Psoas muscle (tissue), 8 donors: ENCODE data around the gene GTSF1L. TPM values are rescaled to one million over a fixed set of nuclear protein-coding genes. Genes with fewer than 3 reads are reported as not detected.

ENCODE experiments used
- ATAC-seq, 4 donors: fragments of 200-7000 bp; cut with Tn5 transposase; one replicate each; pipeline ENCODE4 v1.9.1; 2020; ENCODE audit warnings: moderate library complexity in 3 of 4, mild to moderate bottlenecking in 2 of 4
- DNase-seq, 2 donors: peaks; one replicate each; pipeline ENCODE4 v3.0.0-alpha.2; 2020
- H3K27ac ChIP-seq: fragments of 200-600 bp; one replicate; pipeline ENCODE4 v1.8.0; 2022
- H3K27me3 ChIP-seq, 3 donors: fragments of 200-600 bp in 1 of 3; one replicate each; pipeline versions ENCODE4 v1.6.1 to v1.8.0; 2013 to 2022; ENCODE audit warnings: low read length in 2 of 3, mild to moderate bottlenecking in 2 of 3, moderate library complexity in 1 of 3; ENCODE audit not compliant: insufficient read depth in 3 of 3
- H3K36me3 ChIP-seq, 2 donors: fragments of 200-600 bp in 1 of 2; one replicate each; pipeline versions ENCODE4 v1.6.1 to v1.8.0; 2013 to 2022; ENCODE audit warnings: low read depth in 1 of 2, mild to moderate bottlenecking in 1 of 2, moderate library complexity in 1 of 2; ENCODE audit not compliant: insufficient read depth in 1 of 2
- H3K4me1 ChIP-seq: fragments of 200-600 bp; one replicate; pipeline ENCODE4 v1.8.0; 2022
- H3K4me3 ChIP-seq: fragments of 200-600 bp; one replicate; pipeline ENCODE4 v1.8.0; 2022; ENCODE audit warnings: mild to moderate bottlenecking
- H3K9me3 ChIP-seq: fragments of 200-600 bp; one replicate; pipeline ENCODE4 v1.8.0; 2022
- WGBS, 3 donors: extraction: QIAGEN DNeasy Blood & Tissue Kit; methylation state at CpG; one replicate each; pipeline versions ENCODE4 v1.1.6 to v1.1.7; 2013; 5-methylcytosine and 5-hydroxymethylcytosine counted together
- intact Hi-C, 2 donors: fragments of 100-400 bp; cut with DNase I; formaldehyde crosslinking; loops; one replicate each; pipeline versions ENCODE4 v1.11.0 to v1.14.2; 2022
- polyA plus RNA-seq, 3 donors: library from polyadenylated mRNA; stranded (reverse); fragments of 200-250 nt; gene quantifications; one replicate each; pipeline ENCODE4 v1.2.3, GENCODE V29; 2013
- total RNA-seq, 4 donors: library from RNA; stranded (reverse); fragmentation: NEBNext Ultra II Directional in 2 of 4; extraction: Animal tissue kit (Norgen Biotek cat#: 25700) in 2 of 4; gene quantifications; one replicate each; pipeline versions ENCODE4 v1.2.1 to v1.2.4, GENCODE V29; 2021 to 2023
- TF ChIP-seq, protein P1 (sequence below): fragments of 200-600 bp; IDR thresholded peaks from one replicate; pipeline ENCODE4 v1.8.0; 2022; ENCODE audit warnings: antibody characterized with exemption
- donor health status: healthy with polysubstance abuse.
- donor health status: DM: no; HTN: no; CAD: no; lungs with moderate emphysema.
- donor health status: Bipolar disorder and iron deficiency.
- donor health status: healthy.
- donor health status: DM: yes; HTN: yes; CAD: no.
- donor health status: DM: no; HTN: no; CAD: no.
- donor health status: DM: no; HTN: no; CAD: no.
- donor health status: DM: yes; HTN: yes; CAD: no.

Gene GTSF1L
- total and polyA plus RNA-seq, 7 donors = not detected

DNA sequence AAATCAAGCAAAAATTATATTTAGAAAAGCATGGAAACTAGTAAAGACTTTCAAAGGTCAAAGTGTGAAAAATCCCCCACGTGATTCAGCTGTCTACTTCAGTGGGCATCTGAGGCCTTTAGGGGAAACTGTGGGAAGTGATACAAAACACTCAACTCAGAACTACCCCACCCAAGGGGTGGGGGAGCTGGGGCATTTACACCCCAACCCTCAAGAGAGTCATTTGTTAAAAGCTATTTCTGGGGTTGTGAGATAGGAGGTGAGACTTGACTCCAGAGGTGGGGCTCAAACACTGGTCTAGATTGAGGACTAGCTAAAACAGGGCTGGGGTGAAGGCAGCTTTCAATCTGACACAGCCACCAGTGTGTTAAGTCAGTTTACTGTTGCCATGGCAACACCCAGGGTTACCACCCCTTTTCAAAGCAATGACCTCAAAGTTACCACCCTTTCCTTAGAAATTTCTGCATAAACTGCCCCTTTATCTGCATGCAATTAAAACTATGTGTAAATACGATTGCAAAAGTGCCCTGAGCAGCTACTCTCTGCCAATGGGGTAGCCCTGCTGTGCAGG lies 9.9 kb upstream of the GTSF1L start:
- TF ChIP-seq, protein P1, sequence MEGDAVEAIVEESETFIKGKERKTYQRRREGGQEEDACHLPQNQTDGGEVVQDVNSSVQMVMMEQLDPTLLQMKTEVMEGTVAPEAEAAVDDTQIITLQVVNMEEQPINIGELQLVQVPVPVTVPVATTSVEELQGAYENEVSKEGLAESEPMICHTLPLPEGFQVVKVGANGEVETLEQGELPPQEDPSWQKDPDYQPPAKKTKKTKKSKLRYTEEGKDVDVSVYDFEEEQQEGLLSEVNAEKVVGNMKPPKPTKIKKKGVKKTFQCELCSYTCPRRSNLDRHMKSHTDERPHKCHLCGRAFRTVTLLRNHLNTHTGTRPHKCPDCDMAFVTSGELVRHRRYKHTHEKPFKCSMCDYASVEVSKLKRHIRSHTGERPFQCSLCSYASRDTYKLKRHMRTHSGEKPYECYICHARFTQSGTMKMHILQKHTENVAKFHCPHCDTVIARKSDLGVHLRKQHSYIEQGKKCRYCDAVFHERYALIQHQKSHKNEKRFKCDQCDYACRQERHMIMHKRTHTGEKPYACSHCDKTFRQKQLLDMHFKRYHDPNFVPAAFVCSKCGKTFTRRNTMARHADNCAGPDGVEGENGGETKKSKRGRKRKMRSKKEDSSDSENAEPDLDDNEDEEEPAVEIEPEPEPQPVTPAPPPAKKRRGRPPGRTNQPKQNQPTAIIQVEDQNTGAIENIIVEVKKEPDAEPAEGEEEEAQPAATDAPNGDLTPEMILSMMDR = no peak
- no peak overlapping the region for H3K27ac ChIP-seq
- H3K4me1 ChIP-seq = no peaks in the 10 kb centered on the region
- ATAC-seq (no peak), DNase-seq (no peak)
- H3K9me3 ChIP-seq = no peaks in the 10 kb centered on the region
- H3K27me3 ChIP-seq = no peaks in the 10 kb centered on the region
- WGBS, 3 donors = 37 to 46% (median 43%) methylated on average over 2 of the region's 2 CpGs
- no peak overlapping the region for H3K4me3 ChIP-seq
- H3K36me3 ChIP-seq = no peaks in the 10 kb centered on the region
- intact Hi-C loops = no loop called here

DNA sequence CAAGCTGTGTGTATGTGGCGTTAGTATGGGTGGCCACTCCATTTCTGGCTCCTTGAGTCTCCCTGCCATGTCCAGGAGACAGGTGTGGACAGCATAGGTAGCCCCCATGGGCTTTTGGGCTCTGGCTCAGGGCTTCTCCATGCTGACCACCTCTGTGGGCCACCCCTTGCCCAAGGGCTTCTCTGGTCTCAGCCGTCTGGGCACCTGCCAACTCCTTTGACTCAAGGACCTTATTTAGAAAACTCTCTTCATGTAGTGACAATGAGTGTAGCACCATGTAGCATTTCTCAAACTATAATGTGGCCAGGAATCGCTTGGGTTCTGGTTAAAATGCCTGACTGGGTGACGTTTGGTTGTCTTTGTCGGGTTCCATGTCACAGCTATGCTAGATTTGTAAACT lies 5.1 kb upstream of the GTSF1L start:
- H3K9me3 ChIP-seq = no peaks in the 10 kb centered on the region
- peaks cover 0 to 4% (median 0%) of the 10 kb centered on the region in 3 donors for H3K27me3 ChIP-seq
- intact Hi-C loops = no loop called here
- no peaks in the 10 kb centered on the region for H3K4me1 ChIP-seq
- H3K4me3 ChIP-seq = no peak overlapping the region
- DNase-seq (no peak), ATAC-seq (no peak)
- no peaks in the 10 kb centered on the region for H3K36me3 ChIP-seq
- no peak overlapping the region for H3K27ac ChIP-seq
- TF ChIP-seq, protein P1 = no peak
- 43 to 60% (median 53%) methylated on average over 5 of the region's 5 CpGs for WGBS, 3 donors

DNA sequence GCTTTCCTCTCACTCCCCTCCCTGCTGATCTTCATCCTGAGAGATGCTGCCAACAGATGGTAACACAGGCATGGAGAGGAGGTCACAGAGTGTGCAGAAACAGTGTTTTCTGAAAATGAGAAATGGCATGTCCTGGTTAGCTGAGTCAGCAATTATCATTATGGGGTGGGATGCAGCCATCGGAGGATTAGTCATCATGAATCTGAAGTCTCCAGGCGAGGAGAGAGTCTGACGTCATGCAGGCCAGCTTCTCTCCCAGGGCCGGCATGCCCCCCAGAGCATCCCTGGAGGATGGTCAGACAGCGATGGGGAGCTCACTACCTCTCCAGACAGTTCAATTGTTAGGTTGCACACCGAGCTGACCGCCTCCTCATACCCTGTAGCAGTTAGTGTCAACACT lies 4.7 kb upstream of the GTSF1L start:
- no peak overlapping the region for H3K27ac ChIP-seq
- intact Hi-C loops = no loop called here
- DNase-seq = no peak
- no peaks in the 10 kb centered on the region for H3K4me1 ChIP-seq
- no peak overlapping the region for H3K4me3 ChIP-seq
- H3K27me3 ChIP-seq = peaks cover 0 to 4% (median 0%) of the 10 kb centered on the region in 3 donors
- no peaks in the 10 kb centered on the region for H3K9me3 ChIP-seq
- ATAC-seq = no peak
- WGBS, 3 donors = 67 to 79% (median 70%) methylated on average over 7 of the region's 7 CpGs
- no peaks in the 10 kb centered on the region for H3K36me3 ChIP-seq
- TF ChIP-seq, protein P1 = no peak

DNA sequence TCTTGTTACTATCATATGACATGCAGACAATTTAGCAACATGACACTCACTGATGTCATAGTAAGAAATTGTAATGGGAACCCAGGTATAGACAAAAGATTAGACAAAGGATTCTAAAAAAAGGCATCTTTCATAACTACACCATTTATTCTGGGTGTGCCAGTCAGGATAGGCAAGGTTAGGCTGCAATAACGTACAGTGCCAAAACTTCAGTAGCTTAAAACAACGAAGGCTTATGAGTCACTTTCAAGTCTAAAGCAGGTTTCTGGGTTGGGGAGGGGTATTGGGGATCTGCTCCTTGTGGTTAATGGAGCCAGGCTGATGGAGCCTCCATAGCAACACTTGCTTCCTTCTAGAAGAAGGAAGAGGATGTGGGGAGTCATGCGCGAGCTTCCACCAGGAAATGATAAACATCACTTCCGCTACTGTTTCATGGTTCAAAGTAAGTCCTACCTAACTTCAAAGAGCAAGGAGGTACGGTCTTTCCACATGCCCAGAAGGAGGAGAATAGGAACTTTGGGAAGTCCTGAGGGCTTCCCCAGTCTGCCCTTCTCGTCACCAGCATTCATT lies 2.0 kb upstream of the GTSF1L start:
- no peaks in the 10 kb centered on the region for H3K9me3 ChIP-seq
- no peak overlapping the region for H3K4me3 ChIP-seq
- no peaks in the 10 kb centered on the region for H3K4me1 ChIP-seq
- TF ChIP-seq, protein P1 = no peak
- WGBS, 3 donors = 80 to 86% (median 83%) methylated on average over 7 of the region's 7 CpGs
- no peak overlapping the region for H3K27ac ChIP-seq
- ATAC-seq (no peak), DNase-seq (no peak)
- intact Hi-C loops = no loop called here
- peaks cover 0 to 4% (median 0%) of the 10 kb centered on the region in 3 donors for H3K27me3 ChIP-seq
- no peaks in the 10 kb centered on the region for H3K36me3 ChIP-seq
